Neuron (in vitro differentiated cells): ENCODE measurements around the gene SVIL.

Experiments used
- H2AFZ ChIP-seq: one replicate; pipeline ENCODE4 v1.6.1; 2013; ENCODE audit warnings: low read depth, mild to moderate bottlenecking, inconsistent platforms, low read length, moderate library complexity
- H3K27me3 ChIP-seq: one replicate; pipeline ENCODE4 v1.6.1; 2013; ENCODE audit warnings: low read length; ENCODE audit not compliant: insufficient read depth
- H3K36me3 ChIP-seq: one replicate; pipeline ENCODE4 v1.6.1; 2013; ENCODE audit warnings: low read length; ENCODE audit not compliant: insufficient read depth
- H3K4me1 ChIP-seq: one replicate; pipeline ENCODE4 v1.6.1; 2013; ENCODE audit warnings: low read length; ENCODE audit not compliant: insufficient read depth
- H3K4me3 ChIP-seq: 2 replicates; pipeline ENCODE4 v1.5.1; 2013; ENCODE audit warnings: mild to moderate bottlenecking, low read length, moderate library complexity
- H3K9me3 ChIP-seq: one replicate; pipeline ENCODE4 v1.6.1; 2013; ENCODE audit warnings: low read length

SVIL gene, protein sequence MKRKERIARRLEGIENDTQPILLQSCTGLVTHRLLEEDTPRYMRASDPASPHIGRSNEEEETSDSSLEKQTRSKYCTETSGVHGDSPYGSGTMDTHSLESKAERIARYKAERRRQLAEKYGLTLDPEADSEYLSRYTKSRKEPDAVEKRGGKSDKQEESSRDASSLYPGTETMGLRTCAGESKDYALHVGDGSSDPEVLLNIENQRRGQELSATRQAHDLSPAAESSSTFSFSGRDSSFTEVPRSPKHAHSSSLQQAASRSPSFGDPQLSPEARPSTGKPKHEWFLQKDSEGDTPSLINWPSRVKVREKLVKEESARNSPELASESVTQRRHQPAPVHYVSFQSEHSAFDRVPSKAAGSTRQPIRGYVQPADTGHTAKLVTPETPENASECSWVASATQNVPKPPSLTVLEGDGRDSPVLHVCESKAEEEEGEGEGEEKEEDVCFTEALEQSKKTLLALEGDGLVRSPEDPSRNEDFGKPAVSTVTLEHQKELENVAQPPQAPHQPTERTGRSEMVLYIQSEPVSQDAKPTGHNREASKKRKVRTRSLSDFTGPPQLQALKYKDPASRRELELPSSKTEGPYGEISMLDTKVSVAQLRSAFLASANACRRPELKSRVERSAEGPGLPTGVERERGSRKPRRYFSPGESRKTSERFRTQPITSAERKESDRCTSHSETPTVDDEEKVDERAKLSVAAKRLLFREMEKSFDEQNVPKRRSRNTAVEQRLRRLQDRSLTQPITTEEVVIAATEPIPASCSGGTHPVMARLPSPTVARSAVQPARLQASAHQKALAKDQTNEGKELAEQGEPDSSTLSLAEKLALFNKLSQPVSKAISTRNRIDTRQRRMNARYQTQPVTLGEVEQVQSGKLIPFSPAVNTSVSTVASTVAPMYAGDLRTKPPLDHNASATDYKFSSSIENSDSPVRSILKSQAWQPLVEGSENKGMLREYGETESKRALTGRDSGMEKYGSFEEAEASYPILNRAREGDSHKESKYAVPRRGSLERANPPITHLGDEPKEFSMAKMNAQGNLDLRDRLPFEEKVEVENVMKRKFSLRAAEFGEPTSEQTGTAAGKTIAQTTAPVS (N-terminal part only)

DNA sequence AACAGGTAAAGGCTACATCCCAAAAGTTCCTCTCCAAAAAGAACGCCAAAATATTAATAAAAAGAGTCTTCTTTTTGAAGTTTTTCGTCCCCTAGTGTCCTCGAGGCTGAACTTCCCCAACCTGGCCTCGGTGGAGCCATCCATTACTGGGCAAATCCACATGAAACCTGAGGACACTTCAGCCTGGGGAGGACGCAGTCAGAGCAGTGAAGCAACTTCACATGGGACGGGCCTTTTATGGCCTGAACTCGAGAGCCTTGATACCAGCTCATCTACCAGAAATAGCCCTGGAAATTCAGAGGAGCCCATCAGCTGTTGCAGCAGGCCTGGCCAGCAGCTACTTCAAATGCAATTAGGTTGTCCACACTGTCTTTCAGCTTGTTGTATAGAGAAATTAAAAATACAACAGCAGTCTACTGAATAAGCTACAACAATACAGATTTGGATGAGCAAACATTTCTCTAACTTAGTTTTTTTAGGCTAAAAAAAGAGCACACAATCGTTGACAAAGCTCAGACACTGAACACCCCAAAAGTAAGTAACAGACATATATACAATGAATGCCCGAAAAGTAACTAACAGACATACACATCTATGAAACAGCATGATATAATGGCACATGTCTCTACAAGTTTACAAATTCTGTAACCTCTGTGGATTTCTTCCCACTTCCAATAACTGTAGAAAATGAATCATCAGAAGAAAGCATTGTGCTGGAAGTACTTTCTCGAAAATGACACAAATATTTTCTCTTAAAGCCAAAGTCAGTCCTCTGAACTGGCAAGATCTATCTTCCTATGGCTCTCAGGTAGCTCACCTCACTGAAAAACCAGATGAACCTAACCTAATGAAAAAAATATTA lies at the start of gene SVIL:
Gene SVIL, minus strand, starts transcription at position 208 of the 862 bp plus-strand sequence. CDS start 79,913 bp downstream, outside the sequence.
- Histone ChIP-seq H3K36me3 (no peaks in the 10 kb centered on the region), H3K9me3 (peaks cover 3% of the 10 kb centered on the region), H3K27me3 (no peaks in the 10 kb centered on the region), H3K4me3 (no peak within 1 kb of the TSS), H2AFZ (no peak within 1 kb of the TSS), H3K4me1 (peaks cover 12% of the 10 kb centered on the region)

DNA sequence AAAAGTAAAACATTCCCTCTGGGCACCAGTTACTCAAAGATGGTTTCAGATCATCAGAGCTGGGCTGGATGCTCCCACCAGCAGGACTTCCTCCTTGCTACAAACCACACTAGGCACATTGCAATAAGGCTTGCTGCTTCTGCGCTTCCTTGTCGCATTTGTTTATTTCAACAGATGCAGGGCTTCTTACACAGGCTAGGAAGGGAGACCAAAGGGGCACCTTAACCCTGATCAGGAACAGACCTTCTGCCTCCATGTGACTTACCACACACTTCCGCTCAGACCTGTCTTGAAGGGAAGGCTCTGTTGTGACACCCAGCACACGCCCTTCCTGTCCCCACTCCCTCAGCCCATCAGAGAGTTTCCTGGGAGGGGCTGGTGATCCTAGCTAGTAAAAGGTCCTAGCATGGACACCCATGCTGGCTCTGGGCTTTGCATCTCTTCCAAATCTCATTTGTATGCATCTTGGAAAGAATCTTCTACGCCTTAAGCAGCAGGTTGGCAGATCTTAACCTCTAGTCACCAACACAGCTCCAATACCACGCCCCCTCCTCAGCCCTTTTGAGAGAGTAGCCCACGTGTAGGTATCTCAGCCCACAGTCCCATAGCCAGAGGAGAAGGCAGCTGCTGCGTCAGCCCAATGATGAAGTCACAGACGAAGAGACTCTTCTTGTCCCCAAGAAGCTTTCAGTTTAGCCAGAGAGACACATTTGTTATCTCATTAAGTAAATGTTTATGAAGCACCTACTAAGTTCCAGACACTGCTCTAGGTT lies 47.1 kb upstream of the SVIL start:
- Histone ChIP-seq H3K4me3 (no peak overlapping the region), H3K9me3 (peaks cover 10% of the 10 kb centered on the region), H3K36me3 (peaks cover 21% of the 10 kb centered on the region), H3K27me3 (no peaks in the 10 kb centered on the region), H2AFZ (no peak overlapping the region), H3K4me1 (no peaks in the 10 kb centered on the region)

DNA sequence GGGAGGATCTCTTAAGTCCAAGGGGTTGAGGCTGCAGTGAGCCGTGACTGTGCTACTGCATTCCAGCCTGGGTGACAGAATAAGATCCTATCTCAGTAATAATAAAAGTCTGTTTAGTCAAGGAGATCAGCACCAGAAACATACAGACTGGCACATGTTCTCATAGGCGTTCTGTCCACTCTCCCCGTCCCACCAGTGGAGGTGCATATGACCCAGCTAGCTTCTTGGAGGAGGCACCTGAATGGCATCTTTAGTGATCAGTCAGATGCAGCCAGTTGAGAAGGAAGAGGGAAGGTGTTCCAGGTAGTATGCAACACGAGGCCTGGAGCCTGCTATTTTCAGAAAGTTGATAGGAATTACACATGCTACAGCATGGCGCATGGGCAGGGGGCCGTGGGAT lies 45.3 kb upstream of the SVIL start:
- Histone ChIP-seq H3K9me3 (peaks cover 24% of the 10 kb centered on the region), H3K36me3 (peaks cover 15% of the 10 kb centered on the region), H2AFZ (no peak overlapping the region), H3K27me3 (no peaks in the 10 kb centered on the region), H3K4me1 (no peaks in the 10 kb centered on the region), H3K4me3 (no peak overlapping the region)

DNA sequence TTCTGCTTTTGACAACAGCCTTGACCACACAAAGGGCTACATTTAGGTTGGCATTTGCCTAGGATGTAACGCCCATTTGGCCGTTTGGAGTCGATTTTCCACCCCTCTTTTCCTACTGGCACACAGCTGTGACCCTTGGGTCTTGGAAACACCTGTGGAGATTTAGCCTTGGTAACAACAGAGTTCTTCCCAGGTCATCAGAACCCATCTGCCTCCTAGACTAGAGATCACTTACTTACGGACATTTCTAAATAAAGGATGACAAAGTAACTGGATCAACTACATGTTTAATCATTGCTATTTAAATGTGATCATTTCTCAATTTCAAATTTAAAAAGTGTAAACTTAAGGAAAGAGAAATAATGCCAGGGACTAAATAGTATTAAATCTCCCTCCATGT lies 42.0 kb upstream of the SVIL start:
- no peak overlapping the region for H2AFZ ChIP-seq
- no peaks in the 10 kb centered on the region for H3K4me1 ChIP-seq
- H3K4me3 ChIP-seq, result no peak overlapping the region
- peaks cover 34% of the 10 kb centered on the region for H3K9me3 ChIP-seq
- H3K36me3 ChIP-seq, result peaks cover 5% of the 10 kb centered on the region
- no peaks in the 10 kb centered on the region for H3K27me3 ChIP-seq

DNA sequence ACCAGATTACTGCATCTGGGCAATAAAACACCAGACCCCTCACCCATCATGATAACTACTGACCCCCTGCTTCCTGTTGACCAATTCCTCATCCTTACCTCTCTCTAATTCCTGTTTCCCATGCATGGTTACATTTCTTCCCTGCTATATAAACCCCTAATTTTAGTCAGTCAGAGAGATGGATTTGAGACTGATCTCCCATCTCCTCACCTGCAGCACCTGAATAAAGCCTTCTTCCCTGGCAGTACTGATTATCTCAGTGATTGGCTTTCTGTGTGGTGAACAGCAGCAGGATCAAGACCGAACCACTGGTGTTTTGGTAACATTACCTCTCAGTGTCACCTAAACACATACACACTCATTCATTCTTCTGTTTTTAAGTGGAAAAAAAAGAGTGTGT lies 41.2 kb upstream of the SVIL start:
- peaks cover 34% of the 10 kb centered on the region for H3K9me3 ChIP-seq
- H3K27me3 ChIP-seq, result no peaks in the 10 kb centered on the region
- H3K36me3 ChIP-seq, result peaks cover 2% of the 10 kb centered on the region
- H3K4me1 ChIP-seq, result no peaks in the 10 kb centered on the region
- no peak overlapping the region for H2AFZ ChIP-seq
- no peak overlapping the region for H3K4me3 ChIP-seq

DNA sequence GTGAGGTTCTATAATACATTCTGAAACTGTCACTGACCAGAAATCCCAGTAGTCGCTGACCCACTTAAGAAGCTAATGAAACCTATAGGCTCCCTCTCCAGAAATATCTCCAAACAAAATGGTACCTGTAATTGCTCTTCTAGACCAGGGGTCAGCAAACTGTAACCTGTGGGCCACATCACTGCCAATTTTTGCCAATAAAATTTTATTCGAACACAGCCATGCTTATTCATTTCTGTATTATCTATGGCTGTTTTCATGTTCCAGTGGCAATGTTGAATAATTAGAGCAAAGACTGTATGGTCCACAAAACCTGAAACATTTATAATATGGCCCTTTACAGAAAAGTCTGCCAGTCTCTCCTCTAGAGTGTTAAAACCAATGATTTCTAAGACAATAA lies 37.2 kb upstream of the SVIL start:
- H3K36me3 ChIP-seq, result peaks cover 2% of the 10 kb centered on the region
- H3K9me3 ChIP-seq, result peaks cover 24% of the 10 kb centered on the region

DNA sequence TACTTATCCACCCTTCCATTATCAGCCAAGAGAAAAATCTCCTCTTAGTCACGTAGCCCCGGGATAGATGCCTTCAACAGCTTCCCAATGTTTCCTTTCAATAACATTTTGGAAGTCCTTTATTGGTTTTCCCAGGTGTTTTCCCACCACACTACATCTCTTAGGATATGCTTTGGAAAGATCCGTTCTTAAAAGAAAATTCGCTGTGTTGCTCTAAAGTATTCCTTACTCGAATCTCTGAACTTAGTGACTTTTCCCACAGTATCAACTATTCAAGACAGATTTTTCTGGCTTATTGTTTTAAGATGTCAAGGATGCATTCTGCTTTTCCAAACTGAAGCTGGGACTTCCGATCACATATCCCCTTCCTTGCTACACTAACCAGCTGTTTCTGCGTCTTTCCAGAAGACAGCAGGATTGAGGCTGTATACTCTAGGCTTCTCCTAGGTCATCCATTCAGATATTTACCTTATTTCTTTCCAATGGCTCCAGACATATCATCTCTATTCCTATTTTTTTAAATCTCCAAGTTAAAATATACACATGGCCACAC lies 36.5 kb upstream of the SVIL start:
- Histone ChIP-seq H3K36me3 (peaks cover 2% of the 10 kb centered on the region), H3K9me3 (peaks cover 20% of the 10 kb centered on the region), H2AFZ (no peak overlapping the region), H3K27me3 (no peaks in the 10 kb centered on the region), H3K4me1 (no peaks in the 10 kb centered on the region), H3K4me3 (no peak overlapping the region)

More for the DNA sequence above, 37.2 kb upstream of the SVIL start:
- no peak overlapping the region for H3K4me3 ChIP-seq
- H3K27me3 ChIP-seq, result no peaks in the 10 kb centered on the region
- H3K4me1 ChIP-seq, result no peaks in the 10 kb centered on the region
- H2AFZ ChIP-seq, result no peak overlapping the region

DNA sequence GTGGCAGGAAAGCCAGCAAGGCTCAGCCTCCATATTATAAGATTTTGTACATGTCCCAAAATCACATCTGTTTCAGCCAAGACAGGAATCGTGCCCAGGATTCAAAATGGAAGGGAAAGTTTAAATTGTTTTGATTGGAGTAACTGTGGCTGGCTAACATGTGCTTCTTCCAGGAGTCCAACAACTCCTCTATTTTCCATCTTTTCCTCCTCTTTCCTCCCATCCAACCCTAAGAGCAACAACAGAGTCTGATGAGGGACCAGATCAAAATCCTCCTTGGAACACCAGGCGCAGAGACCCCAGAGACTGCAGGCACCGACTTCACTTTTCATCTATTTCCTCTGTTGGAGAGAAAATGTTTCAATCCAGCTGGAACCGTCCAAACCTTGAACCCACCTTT lies 36.0 kb upstream of the SVIL start:
- Histone ChIP-seq H2AFZ (no peak overlapping the region), H3K4me3 (no peak overlapping the region), H3K9me3 (peaks cover 15% of the 10 kb centered on the region), H3K36me3 (peaks cover 2% of the 10 kb centered on the region), H3K27me3 (no peaks in the 10 kb centered on the region), H3K4me1 (no peaks in the 10 kb centered on the region)

DNA sequence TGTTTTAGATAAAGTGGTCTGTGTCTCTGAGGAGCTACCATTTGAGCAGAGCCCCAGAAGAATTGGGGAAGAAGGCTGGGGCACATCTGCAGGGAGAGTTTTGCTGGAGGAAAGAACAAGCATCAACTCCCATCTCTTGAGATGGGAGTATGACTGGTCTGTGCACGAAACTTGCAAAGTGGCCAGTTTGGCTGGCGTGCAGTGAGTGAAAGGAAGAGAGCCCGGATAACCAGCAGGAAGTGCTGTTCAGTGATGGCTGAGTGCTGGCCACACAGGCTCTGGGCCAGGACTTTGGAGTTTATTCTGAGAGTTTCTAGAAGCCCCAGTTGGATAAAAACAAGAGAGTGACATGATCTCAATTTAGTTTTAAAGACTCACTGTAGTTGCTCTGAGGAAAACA lies 34.4 kb upstream of the SVIL start:
- Histone ChIP-seq H3K9me3 (peaks cover 4% of the 10 kb centered on the region), H3K36me3 (peaks cover 2% of the 10 kb centered on the region), H3K4me3 (no peak overlapping the region), H3K4me1 (no peaks in the 10 kb centered on the region), H3K27me3 (no peaks in the 10 kb centered on the region), H2AFZ (no peak overlapping the region)

DNA sequence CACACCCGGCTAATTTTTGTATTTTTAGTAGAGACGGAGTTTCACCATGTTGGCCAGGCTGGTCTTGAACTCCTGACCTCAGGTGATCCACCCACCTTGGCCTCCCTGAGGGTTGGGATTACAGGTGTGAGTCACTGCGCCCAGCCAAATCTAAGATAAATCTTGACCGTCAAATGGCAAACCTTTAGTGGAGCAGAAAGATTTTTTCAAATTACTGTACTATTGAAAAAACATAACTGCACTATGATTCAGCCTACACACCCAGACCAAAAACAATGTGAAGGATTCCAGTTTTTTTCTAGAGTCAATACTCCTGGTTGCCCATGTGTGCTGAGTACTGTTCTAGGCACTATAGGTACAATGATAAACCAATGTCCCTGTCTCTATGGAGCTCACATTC lies 33.9 kb upstream of the SVIL start:
- no peaks in the 10 kb centered on the region for H3K27me3 ChIP-seq
- H3K36me3 ChIP-seq, result peaks cover 2% of the 10 kb centered on the region
- peaks cover 5% of the 10 kb centered on the region for H3K9me3 ChIP-seq
- no peaks in the 10 kb centered on the region for H3K4me1 ChIP-seq
- no peak overlapping the region for H2AFZ ChIP-seq
- no peak overlapping the region for H3K4me3 ChIP-seq

DNA sequence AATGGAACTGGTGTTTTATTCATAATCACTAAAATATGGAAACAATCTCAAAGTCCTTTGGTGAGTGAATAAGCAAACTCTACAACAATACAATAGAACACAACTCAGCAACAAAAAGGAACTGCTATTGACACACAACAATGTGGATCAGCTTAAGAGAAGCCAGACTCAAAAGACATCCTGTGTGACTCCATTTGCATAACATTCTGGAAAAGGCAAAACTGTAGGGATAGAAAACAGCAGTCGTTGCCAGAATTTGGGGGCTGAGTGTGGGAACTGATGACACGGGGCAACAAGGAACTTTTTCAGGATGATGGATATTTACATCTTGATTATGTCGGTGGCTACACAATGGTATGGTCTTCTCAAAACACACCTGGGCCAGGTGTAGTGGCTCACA lies 32.4 kb upstream of the SVIL start:
- H3K4me3 ChIP-seq, result no peak overlapping the region
- H3K9me3 ChIP-seq, result peaks cover 3% of the 10 kb centered on the region
- no peaks in the 10 kb centered on the region for H3K4me1 ChIP-seq

DNA sequence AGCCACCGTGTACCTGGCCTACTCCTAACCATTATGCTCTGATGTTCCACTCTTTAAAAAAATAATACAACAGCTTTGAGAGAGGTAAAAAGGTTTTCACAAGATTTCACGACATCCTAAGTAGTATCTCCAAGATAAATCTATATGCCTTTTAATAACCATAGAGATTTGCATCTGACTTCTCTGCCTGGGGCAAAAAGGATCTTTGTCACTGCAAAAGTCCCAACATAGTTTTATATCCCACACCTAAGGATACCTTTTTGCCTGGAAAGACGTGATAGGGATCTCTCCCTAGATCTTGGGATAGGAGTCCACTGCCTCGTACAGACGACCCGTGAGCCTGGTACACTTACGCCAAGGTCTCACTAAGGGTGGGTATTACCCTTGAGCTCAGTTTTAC lies 31.4 kb upstream of the SVIL start:
- no peak overlapping the region for H3K4me3 ChIP-seq
- peaks cover 3% of the 10 kb centered on the region for H3K9me3 ChIP-seq
- no peaks in the 10 kb centered on the region for H3K4me1 ChIP-seq
- H3K36me3 ChIP-seq, result peaks cover 2% of the 10 kb centered on the region
- H2AFZ ChIP-seq, result no peak overlapping the region
- no peaks in the 10 kb centered on the region for H3K27me3 ChIP-seq

More for the DNA sequence above, 32.4 kb upstream of the SVIL start:
- no peaks in the 10 kb centered on the region for H3K27me3 ChIP-seq
- H3K36me3 ChIP-seq, result peaks cover 2% of the 10 kb centered on the region
- H2AFZ ChIP-seq, result no peak overlapping the region
